Sigmoid colon (tissue), 7 donors: Measurements from ENCODE around the gene MAP2. TPM values are rescaled to one million over a fixed set of nuclear protein-coding genes. Genes with fewer than 3 reads are reported as not detected.

ENCODE experiments used
- DNase-seq: peaks from one replicate; pipeline ENCODE4 v3.0.0-alpha.2; 2019
- H3K27ac ChIP-seq, 4 donors: fragments of 200-600 bp; sonication (generic); one replicate each; pipeline ENCODE4 v1.5.1; 2016 to 2019; ENCODE audit warnings: mild to moderate bottlenecking in 1 of 4
- H3K27me3 ChIP-seq, 3 donors: fragments of 200-600 bp; sonication (generic); one replicate each; pipeline ENCODE4 v1.5.1; 2019; ENCODE audit warnings: mild to moderate bottlenecking in 1 of 3
- H3K36me3 ChIP-seq, 4 donors: fragments of 200-600 bp; sonication (generic); one replicate each; pipeline ENCODE4 v1.5.1; 2016 to 2019
- H3K4me1 ChIP-seq, 4 donors: fragments of 200-600 bp; sonication (generic); one replicate each; pipeline ENCODE4 v1.5.1; 2017 to 2019
- H3K4me3 ChIP-seq, 4 donors: fragments of 200-600 bp; sonication (generic); one replicate each; pipeline ENCODE4 v1.5.1; 2017 to 2019; ENCODE audit warnings: mild to moderate bottlenecking in 2 of 4, moderate library complexity in 1 of 4
- H3K9me3 ChIP-seq, 4 donors: fragments of 200-600 bp in 3 of 4; sonication (generic) in 3 of 4; one replicate each; pipeline versions ENCODE4 v1.5.1 to v1.6.1; 2013 to 2019
- CTCF ChIP-seq, 4 experiments: fragments of 450-650 bp in 3 of 4; fragments of 200-600 bp in 1 of 4; IDR thresholded peaks; one replicate each; pipeline ENCODE4 v1.5.1; 2016 to 2019; ENCODE audit warnings: antibody characterized with exemption in 4 of 4, mild to moderate bottlenecking in 3 of 4, moderate library complexity in 2 of 4
- EP300 ChIP-seq, 4 donors: sonication (generic); formaldehyde crosslinking; IDR thresholded peaks; one replicate each; pipeline ENCODE4 v1.6.1; 2017; ENCODE audit warnings: antibody characterized with exemption in 4 of 4
- POLR2A ChIP-seq, 2 donors: fragments of 450-650 bp; IDR thresholded peaks; one replicate each; pipeline ENCODE4 v1.6.1; 2016; ENCODE audit warnings: antibody characterized with exemption in 2 of 2, mild to moderate bottlenecking in 2 of 2, moderate library complexity in 2 of 2
- POLR2AphosphoS5 ChIP-seq, 4 donors: sonication (generic); formaldehyde crosslinking; IDR thresholded peaks; one replicate each; pipeline ENCODE4 v1.6.1; 2017; ENCODE audit warnings: antibody characterized with exemption in 4 of 4
- WGBS, 2 donors: extraction: QIAGEN DNeasy Blood & Tissue Kit; methylation state at CpG; one replicate each; pipeline ENCODE4 v1.1.7; 2013; 5-methylcytosine and 5-hydroxymethylcytosine counted together
- intact Hi-C: fragments of 100-400 bp; cut with DNase I; formaldehyde crosslinking; loops from one replicate; pipeline ENCODE4 v1.15.1; 2023
- polyA plus RNA-seq, 3 donors: library from polyadenylated mRNA; stranded (reverse); fragments of 200-250 nt; gene quantifications; one replicate each; pipeline ENCODE4 v1.2.3, GENCODE V29; 2013
- total RNA-seq, 4 donors: library from RNA; depleted of rRNA; stranded (reverse); fragments of >200 nt; gene quantifications; one replicate each; pipeline ENCODE4 v1.1.0, GENCODE V29; 2016
- donor health status: healthy with polysubstance abuse.
- donor health status: Bipolar disorder and iron deficiency.
- donor health status: healthy.

MAP2 gene
- total and polyA plus RNA-seq, 7 donors: 0.46 to 21.8 (median 8.4) TPM

GRCh38 chr2:209553913-209554312 is 130.1 kb downstream of the MAP2 start:
- no peak for DNase-seq
- TF ChIP-seq POLR2AphosphoS5 (IDR thresholded peaks at IDR 0.05): no peak
- TF ChIP-seq POLR2A (IDR thresholded peaks at IDR 0.05): no peak
- WGBS, 2 donors: 40 to 72% methylated on average over 3 of the region's 3 CpGs
- Histone ChIP-seq H3K27me3 (no peaks in the 10 kb centered on the region), H3K4me3 (no peak overlapping the region), H3K9me3 (no peaks in the 10 kb centered on the region), H3K36me3 (no peaks in the 10 kb centered on the region), H3K27ac (no peak overlapping the region), H3K4me1 (no peaks in the 10 kb centered on the region)
- intact Hi-C loops: loop anchor here (10.0 kb wide), 1 partner anchor 129 kb away; the partner anchor contains the start of gene MAP2

- H3K27ac ChIP-seq: no peak overlapping the region
- H3K36me3 ChIP-seq: no peaks in the 10 kb centered on the region
- H3K9me3 ChIP-seq: no peaks in the 10 kb centered on the region
- H3K4me3 ChIP-seq: no peak overlapping the region
- 56 to 61% methylated on average over 4 of the region's 4 CpGs for WGBS, 2 donors
- intact Hi-C loops: loop anchor here (10.0 kb wide), 1 partner anchor 132 kb away; the partner anchor contains the start of gene MAP2
- H3K4me1 ChIP-seq: no peaks in the 10 kb centered on the region
- no peak for DNase-seq
- H3K27me3 ChIP-seq: no peaks in the 10 kb centered on the region
- TF ChIP-seq POLR2AphosphoS5 (IDR thresholded peaks at IDR 0.05) (no peak), CTCF (IDR thresholded peaks at IDR 0.05) (peak in 2 of 4 experiments; percentile 6 to 8)
Measured at GRCh38 chr2:209556354-209556961, 132.6 kb downstream of the MAP2 start.

GRCh38 chr2:209560911-209561310 is 137.1 kb downstream of the MAP2 start:
- intact Hi-C loops: no loop called here
- Histone ChIP-seq H3K27ac (no peak overlapping the region), H3K27me3 (no peaks in the 10 kb centered on the region), H3K4me1 (no peaks in the 10 kb centered on the region), H3K9me3 (no peaks in the 10 kb centered on the region), H3K36me3 (no peaks in the 10 kb centered on the region), H3K4me3 (no peak overlapping the region)
- WGBS, 2 donors: 72 to 78% methylated on average over 3 of the region's 3 CpGs
- no peak for TF ChIP-seq CTCF (IDR thresholded peaks at IDR 0.05)
- TF ChIP-seq EP300 (IDR thresholded peaks at IDR 0.05): no peak
- no peak for TF ChIP-seq POLR2A (IDR thresholded peaks at IDR 0.05)
- no peak for TF ChIP-seq POLR2AphosphoS5 (IDR thresholded peaks at IDR 0.05)
- DNase-seq: no peak

- H3K36me3 ChIP-seq: no peaks in the 10 kb centered on the region
- no peaks in the 10 kb centered on the region for H3K4me1 ChIP-seq
- WGBS, 2 donors: 74 to 85% methylated on average over 5 of the region's 5 CpGs
- TF ChIP-seq EP300 (IDR thresholded peaks at IDR 0.05) (no peak), CTCF (IDR thresholded peaks at IDR 0.05) (no peak), POLR2A (IDR thresholded peaks at IDR 0.05) (no peak), POLR2AphosphoS5 (IDR thresholded peaks at IDR 0.05) (no peak)
- intact Hi-C loops: no loop called here
- no peaks in the 10 kb centered on the region for H3K27me3 ChIP-seq
- DNase-seq: no peak
- H3K4me3 ChIP-seq: no peak overlapping the region
- H3K9me3 ChIP-seq: no peaks in the 10 kb centered on the region
- no peak overlapping the region for H3K27ac ChIP-seq
Measured at GRCh38 chr2:209563453-209563852, 139.6 kb downstream of the MAP2 start.

- Histone ChIP-seq H3K9me3 (no peaks in the 10 kb centered on the region), H3K4me1 (no peaks in the 10 kb centered on the region), H3K4me3 (no peak overlapping the region), H3K27me3 (no peaks in the 10 kb centered on the region), H3K27ac (no peak overlapping the region), H3K36me3 (no peaks in the 10 kb centered on the region)
- intact Hi-C loops: no loop called here
- 54 to 78% methylated on average over 3 of the region's 3 CpGs for WGBS, 2 donors
- TF ChIP-seq POLR2A (IDR thresholded peaks at IDR 0.05): no peak
- no peak for TF ChIP-seq CTCF (IDR thresholded peaks at IDR 0.05)
- TF ChIP-seq EP300 (IDR thresholded peaks at IDR 0.05): no peak
- TF ChIP-seq POLR2AphosphoS5 (IDR thresholded peaks at IDR 0.05): no peak
- DNase-seq: no peak
Measured at GRCh38 chr2:209564816-209565215, 141.0 kb downstream of the MAP2 start.
